Activated CD8-positive, alpha-beta memory T cell treated with anti-CD3 and anti-CD28 coated beads, Interleukin-2, amount 50 U/mL, for 24 hours (primary cell): Measurements from ENCODE around the gene VIPAS39.

Source experiments
- DNase-seq: peaks from one replicate; pipeline ENCODE4 v3.0.0-alpha.2; 2020; ENCODE audit errors: extremely low read depth

VIPAS39 gene

GRCh38 chr14:77406086-77406485 lies 51.3 kb downstream of the VIPAS39 start:
- DNase-seq = no peak

- no peak for DNase-seq
These were observed 53.6 kb downstream of the VIPAS39 start for GRCh38 chr14:77403768-77404167.

GRCh38 chr14:77400216-77400615 lies 57.2 kb downstream of the VIPAS39 start:
- no peak for DNase-seq

DNA sequence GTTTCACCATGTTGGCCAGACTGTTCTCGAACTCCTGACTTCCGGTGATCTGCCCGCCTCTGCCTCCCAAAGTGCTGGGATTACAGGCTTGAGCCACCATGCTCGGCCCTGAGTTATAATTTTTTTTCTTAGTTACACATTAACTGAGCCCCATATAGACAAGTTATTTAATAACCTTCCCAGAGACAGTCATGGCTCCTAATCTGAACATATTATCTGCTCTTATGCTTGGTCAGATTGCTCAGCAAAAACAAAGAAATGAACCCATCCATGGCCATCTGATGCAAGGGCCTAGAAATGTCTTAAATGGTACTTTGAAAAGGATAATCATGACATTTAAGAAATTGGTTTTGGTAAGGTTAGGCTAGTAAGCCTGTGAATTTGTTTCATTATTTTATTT lies 67.2 kb downstream of the VIPAS39 start:
- DNase-seq = no peak

DNA sequence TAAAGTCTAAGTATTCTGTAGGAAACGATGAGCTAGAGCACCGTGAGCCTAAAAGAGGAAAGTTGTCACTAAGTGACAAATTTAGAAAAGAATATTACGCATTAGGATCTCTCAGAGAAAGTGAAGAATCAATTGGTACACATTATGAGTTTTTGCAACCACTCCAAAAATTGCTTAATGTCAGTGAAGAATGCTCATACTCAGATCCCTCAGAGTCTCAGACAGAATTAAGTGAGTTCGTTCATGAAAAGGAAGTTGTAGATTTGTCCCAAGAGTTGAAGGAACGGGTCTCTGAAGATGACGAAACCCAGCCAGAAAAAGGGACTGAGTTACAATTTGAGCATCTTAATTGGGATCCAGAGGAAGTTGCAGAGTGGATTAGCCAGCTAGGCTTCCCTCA lies 78.7 kb downstream of the VIPAS39 start:
- DNase-seq = no peak

GRCh38 chr14:77377502-77377844 lies 79.9 kb downstream of the VIPAS39 start:
- DNase-seq = no peak

DNA sequence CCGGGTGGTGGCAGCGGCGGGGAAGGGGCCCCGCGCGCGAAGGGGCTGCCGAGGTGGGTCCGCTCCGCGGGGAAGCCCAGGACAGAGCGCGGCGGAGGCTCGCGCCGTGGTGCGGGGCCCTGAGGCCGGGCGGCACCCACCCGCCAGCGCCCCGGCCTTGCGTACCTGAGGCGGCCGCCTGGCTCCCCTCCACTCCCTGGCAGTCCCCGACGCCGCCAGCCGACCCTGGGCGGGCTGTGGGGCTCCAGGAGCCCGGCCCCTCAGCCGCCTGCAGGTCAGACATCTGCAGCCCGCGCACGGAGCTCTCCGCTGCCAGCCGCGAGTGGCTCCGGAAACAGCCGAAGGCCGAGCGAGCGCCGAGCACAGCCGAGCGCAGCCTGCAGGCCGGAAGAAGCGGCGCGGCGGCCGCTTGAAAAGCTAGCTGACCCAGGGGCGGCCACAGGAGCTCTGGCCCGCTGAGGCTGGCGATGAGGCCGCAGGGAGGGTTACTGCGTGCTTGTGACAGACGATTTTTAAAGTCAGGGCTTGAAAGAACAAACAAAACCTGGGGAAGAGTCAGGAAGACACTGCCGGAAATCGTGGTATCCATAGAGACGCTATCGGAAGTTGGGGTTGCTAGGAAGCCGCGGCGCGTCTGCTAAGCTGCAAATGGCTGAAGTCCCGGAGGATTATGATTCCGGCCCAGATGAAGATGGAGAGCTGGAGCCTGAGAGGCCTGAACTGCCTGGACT lies 80.5 kb downstream of the VIPAS39 start, which contains the start of the genes SAMD15 and TMED8:
Gene SAMD15, plus strand, starts transcription at position 609 of the 731 bp plus-strand sequence. Its CDS starts 40 bp downstream, at position 649.
Gene TMED8, minus strand, starts transcription at position 324 of the 731 bp plus-strand sequence. Its CDS starts 41 bp downstream, at position 283.
- peak; percentile 53 for DNase-seq
